ENCODE results near the gene PRSS21. TPM values are rescaled to one million over a fixed set of nuclear protein-coding genes. Genes with fewer than 3 reads are reported as not detected.

The PRSS21 gene
- total RNA-seq, 1 donor from 2014 or later = not detected

GRCh38 chr16:2825906-2826305 is 8.9 kb downstream of the PRSS21 start:
- H3K36me3 ChIP-seq (ENCODE audit: control insufficient read depth in 3 of 3, insufficient read depth in 3 of 3, low read length in 3 of 3) = no peaks in the 10 kb centered on the region
- H3K27ac ChIP-seq (ENCODE audit: low read depth, low read length) = no peak overlapping the region
- no peak overlapping the region for H3K4me3 ChIP-seq (ENCODE audit: low read length in 3 of 3)
- no peak overlapping the region for H3K9ac ChIP-seq (ENCODE audit: low read depth in 1 of 3, low read length in 3 of 3)
- H3K9me3 ChIP-seq (ENCODE audit: control insufficient read depth in 3 of 3, low read length in 3 of 3) = no peaks in the 10 kb centered on the region
- H3K4me1 ChIP-seq (ENCODE audit: control insufficient read depth in 3 of 3, insufficient read depth in 3 of 3, low read length in 3 of 3) = no peaks in the 10 kb centered on the region
- H3K27me3 ChIP-seq (ENCODE audit: control insufficient read depth in 3 of 3, insufficient read depth in 3 of 3, low read length in 3 of 3) = peaks cover 7 to 43% (median 32%) of the 10 kb centered on the region in 3 donors

- Histone ChIP-seq H3K9me3 (ENCODE audit: control insufficient read depth in 3 of 3, low read length in 3 of 3) (no peaks in the 10 kb centered on the region), H3K4me3 (ENCODE audit: low read length in 3 of 3) (no peak overlapping the region), H3K27me3 (ENCODE audit: control insufficient read depth in 3 of 3, insufficient read depth in 3 of 3, low read length in 3 of 3) (peaks cover 14 to 47% (median 37%) of the 10 kb centered on the region in 3 donors), H3K36me3 (ENCODE audit: control insufficient read depth in 3 of 3, insufficient read depth in 3 of 3, low read length in 3 of 3) (no peaks in the 10 kb centered on the region), H3K27ac (ENCODE audit: low read depth, low read length) (no peak overlapping the region), H3K4me1 (ENCODE audit: control insufficient read depth in 3 of 3, insufficient read depth in 3 of 3, low read length in 3 of 3) (no peaks in the 10 kb centered on the region), H3K9ac (ENCODE audit: low read depth in 1 of 3, low read length in 3 of 3) (no peak overlapping the region)
Observed at GRCh38 chr16:2826591-2827373, 9.7 kb downstream of the PRSS21 start.

- peaks cover 19 to 52% (median 38%) of the 10 kb centered on the region in 3 donors for H3K27me3 ChIP-seq (ENCODE audit: control insufficient read depth in 3 of 3, insufficient read depth in 3 of 3, low read length in 3 of 3)
- H3K27ac ChIP-seq (ENCODE audit: low read depth, low read length) = no peak overlapping the region
- H3K4me1 ChIP-seq (ENCODE audit: control insufficient read depth in 3 of 3, insufficient read depth in 3 of 3, low read length in 3 of 3) = no peaks in the 10 kb centered on the region
- no peaks in the 10 kb centered on the region for H3K36me3 ChIP-seq (ENCODE audit: control insufficient read depth in 3 of 3, insufficient read depth in 3 of 3, low read length in 3 of 3)
- no peak overlapping the region for H3K9ac ChIP-seq (ENCODE audit: low read depth in 1 of 3, low read length in 3 of 3)
- no peak overlapping the region for H3K4me3 ChIP-seq (ENCODE audit: low read length in 3 of 3)
- H3K9me3 ChIP-seq (ENCODE audit: control insufficient read depth in 3 of 3, low read length in 3 of 3) = no peaks in the 10 kb centered on the region
Observed at GRCh38 chr16:2827374-2827791, 10.3 kb downstream of the PRSS21 start.

GRCh38 chr16:2827831-2828520 is 10.9 kb downstream of the PRSS21 start:
- no peaks in the 10 kb centered on the region for H3K36me3 ChIP-seq (ENCODE audit: control insufficient read depth in 3 of 3, insufficient read depth in 3 of 3, low read length in 3 of 3)
- no peak overlapping the region for H3K4me3 ChIP-seq (ENCODE audit: low read length in 3 of 3)
- no peaks in the 10 kb centered on the region for H3K9me3 ChIP-seq (ENCODE audit: control insufficient read depth in 3 of 3, low read length in 3 of 3)
- H3K27ac ChIP-seq (ENCODE audit: low read depth, low read length) = no peak overlapping the region
- H3K27me3 ChIP-seq (ENCODE audit: control insufficient read depth in 3 of 3, insufficient read depth in 3 of 3, low read length in 3 of 3) = peaks cover 25 to 58% (median 43%) of the 10 kb centered on the region in 3 donors
- no peak overlapping the region for H3K9ac ChIP-seq (ENCODE audit: low read depth in 1 of 3, low read length in 3 of 3)
- no peaks in the 10 kb centered on the region for H3K4me1 ChIP-seq (ENCODE audit: control insufficient read depth in 3 of 3, insufficient read depth in 3 of 3, low read length in 3 of 3)

- Histone ChIP-seq H3K9ac (ENCODE audit: low read depth in 1 of 3, low read length in 3 of 3) (no peak overlapping the region), H3K27me3 (ENCODE audit: control insufficient read depth in 3 of 3, insufficient read depth in 3 of 3, low read length in 3 of 3) (peaks cover 26 to 59% (median 44%) of the 10 kb centered on the region in 3 donors), H3K9me3 (ENCODE audit: control insufficient read depth in 3 of 3, low read length in 3 of 3) (no peaks in the 10 kb centered on the region), H3K4me3 (ENCODE audit: low read length in 3 of 3) (no peak overlapping the region), H3K36me3 (ENCODE audit: control insufficient read depth in 3 of 3, insufficient read depth in 3 of 3, low read length in 3 of 3) (no peaks in the 10 kb centered on the region), H3K27ac (ENCODE audit: low read depth, low read length) (no peak overlapping the region), H3K4me1 (ENCODE audit: control insufficient read depth in 3 of 3, insufficient read depth in 3 of 3, low read length in 3 of 3) (no peaks in the 10 kb centered on the region)
Observed at GRCh38 chr16:2828521-2828840, 11.4 kb downstream of the PRSS21 start.

GRCh38 chr16:2828876-2829430 is 11.9 kb downstream of the PRSS21 start:
- H3K9me3 ChIP-seq (ENCODE audit: control insufficient read depth in 3 of 3, low read length in 3 of 3) = no peaks in the 10 kb centered on the region
- no peaks in the 10 kb centered on the region for H3K36me3 ChIP-seq (ENCODE audit: control insufficient read depth in 3 of 3, insufficient read depth in 3 of 3, low read length in 3 of 3)
- no peak overlapping the region for H3K9ac ChIP-seq (ENCODE audit: low read depth in 1 of 3, low read length in 3 of 3)
- no peaks in the 10 kb centered on the region for H3K4me1 ChIP-seq (ENCODE audit: control insufficient read depth in 3 of 3, insufficient read depth in 3 of 3, low read length in 3 of 3)
- no peak overlapping the region for H3K4me3 ChIP-seq (ENCODE audit: low read length in 3 of 3)
- peaks cover 26 to 62% (median 44%) of the 10 kb centered on the region in 3 donors for H3K27me3 ChIP-seq (ENCODE audit: control insufficient read depth in 3 of 3, insufficient read depth in 3 of 3, low read length in 3 of 3)
- H3K27ac ChIP-seq (ENCODE audit: low read depth, low read length) = no peak overlapping the region

GRCh38 chr16:2829501-2830354 is 12.7 kb downstream of the PRSS21 start, which contains the start of gene ZG16B:
Gene ZG16B (plus strand): TSS chr16:2830303. CDS start chr16:2830442, 139 bp downstream.
- H3K27ac ChIP-seq (ENCODE audit: low read depth, low read length) = no peak within 1 kb of the TSS
- H3K27me3 ChIP-seq (ENCODE audit: control insufficient read depth in 3 of 3, insufficient read depth in 3 of 3, low read length in 3 of 3) = peaks cover 26 to 58% (median 44%) of the 10 kb centered on the region in 3 donors
- H3K4me3 ChIP-seq (ENCODE audit: low read length in 3 of 3) = no peak within 1 kb of the TSS
- H3K36me3 ChIP-seq (ENCODE audit: control insufficient read depth in 3 of 3, insufficient read depth in 3 of 3, low read length in 3 of 3) = no peaks in the 10 kb centered on the region
- H3K4me1 ChIP-seq (ENCODE audit: control insufficient read depth in 3 of 3, insufficient read depth in 3 of 3, low read length in 3 of 3) = no peaks in the 10 kb centered on the region
- no peaks in the 10 kb centered on the region for H3K9me3 ChIP-seq (ENCODE audit: control insufficient read depth in 3 of 3, low read length in 3 of 3)
- H3K9ac ChIP-seq (ENCODE audit: low read depth in 1 of 3, low read length in 3 of 3) = no peak within 1 kb of the TSS

- H3K27me3 ChIP-seq (ENCODE audit: control insufficient read depth in 3 of 3, insufficient read depth in 3 of 3, low read length in 3 of 3) = peaks cover 26 to 58% (median 41%) of the 10 kb centered on the region in 3 donors
- no peaks in the 10 kb centered on the region for H3K36me3 ChIP-seq (ENCODE audit: control insufficient read depth in 3 of 3, insufficient read depth in 3 of 3, low read length in 3 of 3)
- H3K4me3 ChIP-seq (ENCODE audit: low read length in 3 of 3) = no peak overlapping the region
Observed at GRCh38 chr16:2830355-2830695, 13.3 kb downstream of the PRSS21 start.

GRCh38 chr16:2831203-2831602 is 14.2 kb downstream of the PRSS21 start:
- Histone ChIP-seq H3K4me3 (ENCODE audit: low read length in 3 of 3) (no peak overlapping the region), H3K9me3 (ENCODE audit: control insufficient read depth in 3 of 3, low read length in 3 of 3) (no peaks in the 10 kb centered on the region), H3K27ac (ENCODE audit: low read depth, low read length) (no peak overlapping the region), H3K4me1 (ENCODE audit: control insufficient read depth in 3 of 3, insufficient read depth in 3 of 3, low read length in 3 of 3) (peaks cover 0 to 2% (median 0%) of the 10 kb centered on the region in 3 donors), H3K27me3 (ENCODE audit: control insufficient read depth in 3 of 3, insufficient read depth in 3 of 3, low read length in 3 of 3) (peaks cover 28 to 65% (median 43%) of the 10 kb centered on the region in 3 donors), H3K36me3 (ENCODE audit: control insufficient read depth in 3 of 3, insufficient read depth in 3 of 3, low read length in 3 of 3) (no peaks in the 10 kb centered on the region), H3K9ac (ENCODE audit: low read depth in 1 of 3, low read length in 3 of 3) (no peak overlapping the region)

More at GRCh38 chr16:2830355-2830695, 13.3 kb downstream of the PRSS21 start:
- H3K9me3 ChIP-seq (ENCODE audit: control insufficient read depth in 3 of 3, low read length in 3 of 3) = no peaks in the 10 kb centered on the region
- no peak overlapping the region for H3K27ac ChIP-seq (ENCODE audit: low read depth, low read length)
- H3K4me1 ChIP-seq (ENCODE audit: control insufficient read depth in 3 of 3, insufficient read depth in 3 of 3, low read length in 3 of 3) = no peaks in the 10 kb centered on the region
- H3K9ac ChIP-seq (ENCODE audit: low read depth in 1 of 3, low read length in 3 of 3) = no peak overlapping the region

Measured in skeletal muscle tissue (tissue), 4 donors.